Immature natural killer cell (primary cell): ENCODE data around the gene CWC15. TPM values are rescaled to one million over a fixed set of nuclear protein-coding genes. Genes with fewer than 3 reads are reported as not detected.
"Not testable (repeated sequence)": the region's sequence is repeated elsewhere in the genome, so short reads cannot be mapped to it uniquely, and the experiment has no call there.

Experiments used
- DNase-seq, 3 donors: peaks; one replicate each; pipeline ENCODE4 v3.0.0; 2022; ENCODE audit warnings: mixed read lengths in 1 of 3
- H3K27ac Mint-ChIP-seq, 6 donors: one replicate each; pipeline ENCODE4 v1.8.0; 2020; ENCODE audit warnings: mixed read lengths in 6 of 6, mild to moderate bottlenecking in 5 of 6, inconsistent platforms in 4 of 6, moderate library complexity in 3 of 6
- H3K27me3 Mint-ChIP-seq, 3 donors: one replicate each; pipeline ENCODE4 v1.8.0; 2020 to 2021; ENCODE audit warnings: low read depth in 3 of 3, mild to moderate bottlenecking in 3 of 3, mixed read lengths in 3 of 3, moderate library complexity in 3 of 3, inconsistent platforms in 1 of 3
- H3K36me3 Mint-ChIP-seq, 3 donors: one replicate each; pipeline ENCODE4 v1.8.0; 2020; ENCODE audit warnings: mixed read lengths in 3 of 3, inconsistent platforms in 2 of 3, mild to moderate bottlenecking in 2 of 3
- H3K4me1 Mint-ChIP-seq, 2 donors: one replicate each; pipeline ENCODE4 v1.8.0; 2020; ENCODE audit warnings: inconsistent platforms in 2 of 2, mild to moderate bottlenecking in 2 of 2, mixed read lengths in 2 of 2, moderate library complexity in 1 of 2
- H3K4me3 Mint-ChIP-seq, 5 donors: one replicate each; pipeline ENCODE4 v1.8.0; 2020; ENCODE audit warnings: mild to moderate bottlenecking in 5 of 5, mixed read lengths in 5 of 5, inconsistent platforms in 3 of 5, moderate library complexity in 3 of 5
- H3K9me3 Mint-ChIP-seq, 6 donors: one replicate each; pipeline ENCODE4 v1.8.0; 2020; ENCODE audit warnings: mild to moderate bottlenecking in 6 of 6, mixed read lengths in 6 of 6, inconsistent platforms in 4 of 6, moderate library complexity in 3 of 6
- polyA plus RNA-seq, 3 donors: library from polyadenylated mRNA; unstranded; fragments of 300-500 nt; fragmentation: Illumina TruSeq; gene quantifications; one replicate each; pipeline ENCODE4 v1.2.3, GENCODE V29; 2021

CWC15 gene
- polyA plus RNA-seq, 3 donors from 2014 or later = 40.4 to 48.7 (median 47.2) TPM

DNA sequence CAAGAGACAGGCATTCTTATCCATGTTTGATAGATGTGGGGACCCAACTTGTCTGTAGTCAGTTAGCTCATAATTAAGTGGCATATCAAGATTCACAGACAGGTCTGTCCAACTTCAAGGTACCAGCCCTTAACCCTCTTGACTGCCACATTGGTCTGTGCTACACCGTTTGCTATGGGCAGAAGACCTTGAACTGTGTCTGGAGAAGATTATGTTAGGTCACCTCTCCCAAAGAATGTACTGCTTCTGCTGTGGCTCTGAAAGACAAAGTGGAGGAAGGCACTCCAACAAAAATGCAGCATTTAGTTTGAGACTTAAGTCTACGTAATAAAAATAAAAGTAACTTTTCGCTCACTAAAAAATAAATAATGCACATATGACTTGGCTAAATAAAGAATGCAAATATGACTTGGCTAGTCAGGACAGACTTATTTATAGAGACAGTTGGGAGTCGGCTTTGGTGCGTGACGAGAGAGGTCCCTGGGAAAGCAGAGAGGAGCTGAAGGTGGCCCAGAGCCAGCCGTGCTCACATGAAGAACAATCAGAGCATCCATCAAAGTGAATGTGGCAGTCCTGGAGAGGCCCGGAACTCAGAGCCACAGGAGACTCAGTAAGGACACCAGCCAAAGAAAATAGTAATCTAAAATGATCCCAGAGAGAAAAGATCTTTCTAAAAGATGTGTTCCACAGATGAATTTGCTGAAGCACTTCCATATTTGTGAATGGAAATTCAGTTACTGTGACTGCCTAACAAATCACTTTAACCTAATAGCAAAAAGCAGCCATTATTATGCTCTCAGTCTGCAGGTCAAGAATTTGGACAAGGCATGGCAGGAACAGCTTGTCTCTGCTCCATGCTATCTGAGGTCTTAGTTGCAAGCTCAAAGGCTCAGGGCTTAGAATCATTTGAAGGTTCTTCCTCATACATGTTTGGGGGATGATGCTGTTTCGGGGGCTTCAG lies 35.0 kb downstream of the CWC15 start:
- Mint-ChIP-seq H3K4me1 (no peaks in the 10 kb centered on the region), H3K27ac (no peak overlapping the region), H3K36me3 (no peaks in the 10 kb centered on the region), H3K27me3 (peaks cover 0 to 5% (median 5%) of the 10 kb centered on the region in 3 donors), H3K4me3 (no peak overlapping the region), H3K9me3 (no peaks in the 10 kb centered on the region)
- DNase-seq = no peak

DNA sequence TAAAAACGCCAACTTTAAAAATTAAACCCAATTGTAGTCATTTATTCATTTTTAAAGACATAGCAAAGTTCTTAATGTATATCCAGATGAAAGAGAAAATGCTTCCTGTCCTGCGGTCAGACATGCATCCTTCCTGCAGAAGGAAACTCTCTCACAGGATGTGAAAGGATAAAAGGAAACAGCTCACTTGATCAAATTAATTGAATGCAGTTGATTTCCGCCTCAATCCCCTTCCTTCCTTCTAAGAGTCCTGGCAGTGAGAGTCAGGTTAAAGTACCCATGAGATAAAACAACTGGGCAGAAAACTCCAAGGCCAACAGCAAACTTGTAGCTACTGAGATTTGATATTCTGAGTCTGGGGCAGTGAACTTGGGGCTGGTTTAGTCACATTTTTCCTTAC lies 38.5 kb downstream of the CWC15 start:
- H3K9me3 Mint-ChIP-seq = no peaks in the 10 kb centered on the region
- no peaks in the 10 kb centered on the region for H3K4me1 Mint-ChIP-seq
- no peak overlapping the region for H3K27ac Mint-ChIP-seq
- no peak overlapping the region for H3K4me3 Mint-ChIP-seq
- H3K27me3 Mint-ChIP-seq = peaks cover 0 to 5% (median 4%) of the 10 kb centered on the region in 3 donors
- no peaks in the 10 kb centered on the region for H3K36me3 Mint-ChIP-seq
- DNase-seq = no peak

DNA sequence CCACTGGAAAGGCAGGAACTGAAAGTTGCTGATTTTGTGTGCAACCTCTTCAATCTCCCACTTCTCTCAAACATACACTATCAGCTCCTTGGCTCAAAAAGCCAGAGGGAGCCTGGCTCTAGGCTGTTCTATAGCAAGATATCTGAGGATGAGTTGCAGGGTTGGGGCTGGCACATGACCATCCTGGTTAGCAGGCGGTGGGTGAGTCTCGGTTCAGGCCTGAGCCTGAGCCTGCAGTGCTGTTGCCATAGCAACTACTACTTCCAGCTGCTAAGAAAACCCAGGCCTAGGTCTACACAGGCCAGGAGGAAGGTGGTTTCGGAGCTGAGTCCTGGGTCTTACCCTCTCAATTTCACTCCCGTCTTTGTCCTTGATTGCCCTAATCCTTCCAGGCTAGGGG lies 39.0 kb downstream of the CWC15 start:
- H3K4me3 Mint-ChIP-seq = no peak overlapping the region
- no peaks in the 10 kb centered on the region for H3K4me1 Mint-ChIP-seq
- no peak overlapping the region for H3K27ac Mint-ChIP-seq
- H3K27me3 Mint-ChIP-seq = peaks cover 0 to 5% (median 2%) of the 10 kb centered on the region in 3 donors
- DNase-seq = no peak
- H3K36me3 Mint-ChIP-seq = no peaks in the 10 kb centered on the region
- H3K9me3 Mint-ChIP-seq = no peaks in the 10 kb centered on the region

DNA sequence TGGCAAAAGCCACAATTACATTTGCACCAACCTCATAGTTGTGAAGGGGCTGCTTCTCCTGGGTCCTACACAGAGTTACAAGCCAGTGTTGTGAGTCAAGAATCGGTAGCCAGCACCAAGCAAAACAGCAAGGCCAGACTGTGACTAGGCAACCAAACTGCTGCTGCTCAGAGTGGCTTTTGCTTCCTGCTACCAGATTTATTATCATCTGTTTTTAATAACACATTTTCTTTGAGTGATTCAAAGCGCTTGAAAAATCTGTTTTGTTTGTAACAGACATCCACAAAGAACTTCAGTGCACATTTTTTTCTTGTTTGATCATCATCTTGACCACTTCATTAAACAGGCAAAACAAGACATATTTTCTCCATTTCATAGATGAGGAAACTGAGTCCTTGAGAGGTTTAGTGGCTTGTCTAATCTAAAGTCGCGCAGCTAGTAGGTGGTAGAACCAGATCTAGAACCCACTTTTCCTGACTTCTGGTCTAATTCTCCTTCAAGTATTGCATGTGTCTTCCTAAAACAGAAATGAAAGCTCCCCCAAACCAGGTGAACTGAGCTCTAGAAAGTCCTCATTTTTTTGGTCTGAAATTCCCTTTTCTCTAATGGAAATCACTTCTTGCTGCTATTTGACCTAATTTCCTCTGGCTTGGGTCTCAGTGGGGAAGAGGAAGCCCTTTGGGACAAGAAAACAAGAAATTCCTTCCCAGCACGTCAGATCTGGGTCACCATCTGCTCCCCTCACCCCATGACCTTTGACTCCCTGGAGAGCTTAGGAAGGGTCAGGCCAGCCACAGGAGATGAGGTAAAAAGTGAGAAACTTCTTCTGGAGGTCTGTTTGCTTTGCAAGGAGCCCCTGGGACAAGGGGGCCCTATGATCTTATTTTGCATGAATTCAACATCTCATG lies 39.9 kb downstream of the CWC15 start:
- Mint-ChIP-seq H3K4me3 (no peak overlapping the region), H3K9me3 (no peaks in the 10 kb centered on the region), H3K27me3 (peaks cover 2% of the 10 kb centered on the region in 3 donors), H3K27ac (no peak overlapping the region), H3K4me1 (no peaks in the 10 kb centered on the region), H3K36me3 (no peaks in the 10 kb centered on the region)
- no peak for DNase-seq

DNA sequence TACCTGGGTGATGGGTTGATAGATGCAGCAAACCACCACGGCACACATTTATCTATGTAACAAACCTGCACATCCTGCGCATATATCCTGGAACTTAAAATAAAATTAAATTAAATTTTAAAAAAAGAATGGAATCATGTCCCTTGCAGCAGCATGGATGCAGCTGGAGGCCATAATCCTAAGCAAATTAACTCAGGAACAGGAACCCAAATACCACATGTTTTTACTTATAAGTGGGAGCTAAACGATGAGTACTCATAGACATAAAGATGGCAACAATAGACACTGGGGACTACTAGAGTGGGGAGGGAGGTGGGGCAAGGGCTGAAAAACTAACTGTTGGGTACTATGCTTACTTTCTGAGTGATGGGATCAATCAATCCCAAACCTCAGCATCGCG lies 40.9 kb downstream of the CWC15 start:
- no peaks in the 10 kb centered on the region for H3K4me1 Mint-ChIP-seq
- no peaks in the 10 kb centered on the region for H3K9me3 Mint-ChIP-seq
- DNase-seq = no peak
- H3K36me3 Mint-ChIP-seq = no peaks in the 10 kb centered on the region
- peaks cover 0 to 2% (median 0%) of the 10 kb centered on the region in 3 donors for H3K27me3 Mint-ChIP-seq
- H3K4me3 Mint-ChIP-seq = no peak overlapping the region
- no peak overlapping the region for H3K27ac Mint-ChIP-seq

DNA sequence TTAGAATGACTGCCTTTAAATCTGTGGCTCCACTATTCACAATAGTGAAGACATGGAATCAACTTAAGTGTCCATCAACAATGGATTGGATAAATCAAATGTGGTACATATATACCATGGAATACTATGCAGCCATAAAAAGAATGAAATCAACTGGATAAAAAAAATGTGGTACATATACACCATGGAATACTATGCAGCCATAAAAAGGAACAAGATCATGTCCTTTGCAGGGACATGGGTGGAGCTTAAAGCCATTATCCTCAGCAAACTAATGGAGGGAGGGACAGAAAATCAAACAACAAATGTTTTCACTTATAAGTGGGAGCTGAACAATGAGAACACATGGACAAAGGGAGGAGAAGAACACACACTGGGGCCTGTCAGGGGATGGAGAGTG lies 41.3 kb downstream of the CWC15 start:
- not testable (repeated sequence) for DNase-seq, H3K9me3 Mint-ChIP-seq, H3K4me1 Mint-ChIP-seq, H3K27me3 Mint-ChIP-seq, H3K27ac Mint-ChIP-seq, H3K36me3 Mint-ChIP-seq, H3K4me3 Mint-ChIP-seq

DNA sequence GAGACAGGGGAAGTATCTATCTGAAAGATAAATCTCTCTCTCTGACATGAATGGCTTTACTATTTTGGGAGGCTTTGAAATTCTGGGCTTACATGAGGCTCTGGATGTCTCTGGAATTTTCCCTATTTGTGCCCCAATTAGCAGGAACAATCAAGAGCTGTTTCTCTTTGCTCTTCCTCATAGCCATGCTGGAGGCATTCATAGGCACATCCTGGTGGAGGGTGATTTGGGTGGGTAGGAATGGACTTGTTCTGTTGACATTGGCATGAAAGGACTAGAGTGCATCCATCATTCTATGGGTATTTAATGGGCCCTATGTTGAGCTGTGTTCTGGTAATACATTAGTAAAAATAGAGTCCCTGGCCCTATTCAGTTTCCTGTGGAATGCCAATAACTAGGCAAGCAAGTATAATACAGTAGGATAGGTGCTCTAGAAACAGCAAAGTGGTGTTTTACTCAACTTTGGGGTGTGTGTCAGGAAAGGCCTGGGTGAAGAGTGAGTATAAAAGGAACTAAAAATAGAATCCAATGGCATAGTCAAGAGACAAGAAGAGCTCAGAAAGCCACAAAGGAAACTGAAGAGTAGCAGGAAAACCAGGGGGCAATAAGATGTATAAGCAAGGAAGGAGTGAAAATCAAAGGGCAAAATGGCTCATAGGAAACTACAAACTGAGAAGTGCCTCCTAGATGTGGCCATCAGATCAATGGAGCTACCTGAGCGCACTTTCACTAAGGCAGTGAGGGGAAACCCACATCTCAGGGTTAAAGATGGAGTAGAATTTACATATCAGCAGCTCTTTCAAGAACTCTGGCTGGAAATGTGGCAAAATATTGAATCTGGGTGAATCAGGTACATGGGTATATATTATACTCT lies 45.0 kb downstream of the CWC15 start:
- Mint-ChIP-seq H3K27me3 (peaks cover 0 to 2% (median 0%) of the 10 kb centered on the region in 3 donors), H3K4me1 (peaks cover 27% of the 10 kb centered on the region in 2 donors), H3K27ac (no peak overlapping the region), H3K9me3 (no peaks in the 10 kb centered on the region), H3K4me3 (no peak overlapping the region), H3K36me3 (no peaks in the 10 kb centered on the region)
- DNase-seq = no peak

DNA sequence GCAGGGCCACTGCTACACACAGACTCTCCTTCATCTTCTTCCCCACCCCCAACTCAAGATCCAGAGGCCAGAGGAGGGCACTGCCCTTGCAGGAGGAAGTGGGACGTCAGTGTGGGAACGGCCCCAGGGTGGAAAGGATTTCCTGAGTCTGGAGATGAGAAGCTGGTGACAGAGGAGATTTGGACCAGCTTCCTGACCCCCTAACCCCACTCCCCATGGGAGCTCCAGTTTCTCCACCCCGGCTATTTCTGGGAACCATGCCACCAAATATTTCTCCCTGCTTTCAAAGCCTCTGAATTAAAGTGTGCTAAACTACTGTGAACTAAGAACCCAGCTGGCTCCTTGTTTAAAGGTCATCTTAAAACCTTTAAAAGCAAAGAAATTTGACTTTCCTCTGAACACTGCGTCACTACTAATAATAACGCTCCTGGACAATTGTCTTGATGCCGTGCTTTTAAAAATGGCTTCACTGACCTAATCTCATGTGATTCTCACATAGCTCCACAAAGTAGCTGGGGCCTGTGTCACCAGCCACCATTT lies 46.6 kb downstream of the CWC15 start:
- DNase-seq = no peak
- no peak overlapping the region for H3K4me3 Mint-ChIP-seq
- peaks cover 0 to 2% (median 0%) of the 10 kb centered on the region in 3 donors for H3K27me3 Mint-ChIP-seq
- peaks cover 27% of the 10 kb centered on the region in 2 donors for H3K4me1 Mint-ChIP-seq
- no peaks in the 10 kb centered on the region for H3K36me3 Mint-ChIP-seq
- H3K9me3 Mint-ChIP-seq = no peaks in the 10 kb centered on the region
- H3K27ac Mint-ChIP-seq = no peak overlapping the region

DNA sequence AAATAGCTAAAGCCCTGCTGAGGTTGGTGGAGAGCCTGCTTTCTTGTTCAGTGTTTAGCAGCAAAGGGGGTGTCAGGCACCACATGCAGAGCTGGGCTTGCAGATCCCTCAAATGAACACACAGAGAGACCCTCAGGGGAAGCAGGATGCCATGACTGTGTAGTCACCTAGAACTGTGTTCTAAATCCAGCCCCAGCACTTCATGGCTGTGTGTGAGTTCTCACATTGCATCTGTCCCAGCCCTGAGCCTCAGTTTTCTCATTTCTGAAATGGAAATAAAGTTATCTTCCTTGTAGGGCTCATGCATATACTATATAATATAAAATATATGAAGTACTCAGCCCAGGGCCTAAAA lies 47.1 kb downstream of the CWC15 start:
- no peaks in the 10 kb centered on the region for H3K9me3 Mint-ChIP-seq
- no peak for DNase-seq
- peaks cover 0 to 2% (median 0%) of the 10 kb centered on the region in 3 donors for H3K27me3 Mint-ChIP-seq
- no peaks in the 10 kb centered on the region for H3K36me3 Mint-ChIP-seq
- peak overlapping the region in 3 of 6 donors; percentile 67 to 84 (median 84) for H3K27ac Mint-ChIP-seq
- peaks cover 27% of the 10 kb centered on the region in 2 donors for H3K4me1 Mint-ChIP-seq
- no peak overlapping the region for H3K4me3 Mint-ChIP-seq

DNA sequence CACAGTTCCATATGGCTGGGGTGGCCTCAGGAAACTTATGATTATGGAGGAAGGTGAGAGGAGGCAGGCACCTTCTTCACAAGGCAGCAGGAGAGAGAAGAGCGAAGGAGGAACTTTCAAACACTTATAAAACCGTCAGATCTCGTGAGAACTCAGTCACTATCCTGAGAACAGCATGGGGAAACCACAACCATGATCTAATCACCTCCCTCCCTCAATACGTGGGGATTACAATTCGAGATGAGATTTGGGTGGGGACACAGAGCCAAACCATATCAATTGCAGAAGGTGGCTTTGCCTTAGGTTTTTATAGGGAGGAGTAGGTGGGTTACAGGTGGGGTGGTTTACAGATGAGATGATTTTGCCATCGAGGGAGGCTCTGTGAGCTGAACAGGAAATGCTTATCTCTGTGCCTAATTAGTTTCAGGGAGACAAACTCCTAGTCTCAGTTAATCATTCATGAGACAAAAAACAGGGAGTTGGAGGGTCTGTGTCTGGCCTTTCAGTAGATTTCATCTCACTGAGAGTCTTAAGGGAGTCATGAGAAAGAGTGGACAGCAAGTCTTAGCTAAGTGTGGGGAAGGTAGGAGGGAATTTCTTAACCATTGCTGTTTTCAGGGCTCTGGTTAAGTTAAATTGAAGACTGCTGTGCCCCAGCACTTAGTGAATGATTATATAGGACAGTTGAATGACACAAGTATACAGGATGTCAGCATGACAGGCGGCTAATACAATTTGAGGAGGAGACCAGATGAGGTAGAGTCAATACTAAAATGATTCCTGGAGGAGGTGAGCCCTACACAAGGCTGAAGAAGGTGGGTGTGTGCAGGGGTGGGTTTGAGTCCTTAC lies 47.7 kb downstream of the CWC15 start:
- H3K4me1 Mint-ChIP-seq = peaks cover 27% of the 10 kb centered on the region in 2 donors
- no peaks in the 10 kb centered on the region for H3K9me3 Mint-ChIP-seq
- H3K36me3 Mint-ChIP-seq = peaks cover 0 to 2% (median 0%) of the 10 kb centered on the region in 3 donors
- H3K27ac Mint-ChIP-seq = peak overlapping the region; percentile 67 to 91 (median 84)
- H3K27me3 Mint-ChIP-seq = peaks cover 0 to 3% (median 0%) of the 10 kb centered on the region in 3 donors
- H3K4me3 Mint-ChIP-seq = peak overlapping the region in 3 of 5 donors; percentile 34 to 68 (median 51)
- DNase-seq = peak in 1 of 3 donors; percentile 7

DNA sequence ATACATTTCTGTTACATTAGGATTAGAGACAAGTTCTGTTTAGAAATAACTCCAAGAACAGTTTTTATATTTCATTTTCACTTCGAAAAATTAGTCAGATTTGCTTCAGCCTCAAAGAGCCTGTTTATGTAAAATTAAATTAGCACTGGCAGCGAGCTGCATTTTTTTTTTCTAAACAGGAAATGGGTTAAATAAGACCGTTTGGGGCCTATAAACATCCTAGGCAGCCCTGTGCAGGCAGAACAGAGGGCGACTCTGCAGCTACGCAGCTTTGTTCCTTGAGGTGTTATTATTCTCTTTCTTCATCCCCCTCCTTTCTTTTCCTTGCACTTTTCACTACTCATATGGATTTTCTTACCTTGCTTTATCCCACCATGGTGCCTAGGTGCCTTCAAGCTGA lies 48.7 kb downstream of the CWC15 start:
- Mint-ChIP-seq H3K27me3 (peaks cover 0 to 5% (median 0%) of the 10 kb centered on the region in 3 donors), H3K36me3 (peaks cover 0 to 4% (median 3%) of the 10 kb centered on the region in 3 donors), H3K4me1 (peaks cover 27% of the 10 kb centered on the region in 2 donors), H3K27ac (peak overlapping the region; percentile 67 to 91 (median 84)), H3K9me3 (no peaks in the 10 kb centered on the region), H3K4me3 (peak overlapping the region; percentile 34 to 68 (median 51))
- peak; percentile 10 to 36 (median 32) for DNase-seq

DNA sequence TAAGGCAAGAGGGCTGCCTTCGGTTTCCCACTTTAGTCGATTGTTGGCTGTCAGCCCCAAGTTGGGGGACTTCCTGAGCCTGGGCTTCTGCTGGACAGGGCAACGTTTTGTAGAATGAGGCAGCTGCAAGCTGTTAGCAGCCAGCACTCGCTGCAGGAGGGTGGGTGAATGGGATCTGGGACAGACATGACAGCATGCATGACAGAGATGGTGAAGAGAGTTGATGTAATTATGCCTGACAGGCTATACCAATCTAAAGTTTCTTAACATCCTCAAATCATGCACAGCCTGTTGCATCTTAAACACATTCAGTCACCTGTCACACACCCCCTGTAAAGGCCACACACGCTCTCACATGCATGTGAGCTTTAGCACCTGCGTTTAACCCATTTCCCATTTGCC lies 49.2 kb downstream of the CWC15 start:
- Mint-ChIP-seq H3K36me3 (peaks cover 0 to 4% (median 3%) of the 10 kb centered on the region in 3 donors), H3K4me3 (peak overlapping the region; percentile 34 to 68 (median 51))
- no peak for DNase-seq

More for the DNA sequence above, 49.2 kb downstream of the CWC15 start:
- H3K9me3 Mint-ChIP-seq = no peaks in the 10 kb centered on the region
- peaks cover 27% of the 10 kb centered on the region in 2 donors for H3K4me1 Mint-ChIP-seq
- peak overlapping the region; percentile 67 to 91 (median 84) for H3K27ac Mint-ChIP-seq
- peaks cover 0 to 5% (median 0%) of the 10 kb centered on the region in 3 donors for H3K27me3 Mint-ChIP-seq
